Stimulated activated CD4-positive, alpha-beta T cell treated with anti-CD3 and anti-CD28 coated beads, TNF-alpha, amount 100 ng/mL, for 48 hours (primary cell): ENCODE data around the gene ADIPOQ.
"Not testable (repeated sequence)": the region's sequence is repeated elsewhere in the genome, so short reads cannot be mapped to it uniquely, and the experiment has no call there.

Experiments
- DNase-seq, 3 donors: peaks; one replicate each; pipeline ENCODE4 v3.0.0-alpha.2; 2020; ENCODE audit warnings: low read depth in 3 of 3

The ADIPOQ gene

DNA sequence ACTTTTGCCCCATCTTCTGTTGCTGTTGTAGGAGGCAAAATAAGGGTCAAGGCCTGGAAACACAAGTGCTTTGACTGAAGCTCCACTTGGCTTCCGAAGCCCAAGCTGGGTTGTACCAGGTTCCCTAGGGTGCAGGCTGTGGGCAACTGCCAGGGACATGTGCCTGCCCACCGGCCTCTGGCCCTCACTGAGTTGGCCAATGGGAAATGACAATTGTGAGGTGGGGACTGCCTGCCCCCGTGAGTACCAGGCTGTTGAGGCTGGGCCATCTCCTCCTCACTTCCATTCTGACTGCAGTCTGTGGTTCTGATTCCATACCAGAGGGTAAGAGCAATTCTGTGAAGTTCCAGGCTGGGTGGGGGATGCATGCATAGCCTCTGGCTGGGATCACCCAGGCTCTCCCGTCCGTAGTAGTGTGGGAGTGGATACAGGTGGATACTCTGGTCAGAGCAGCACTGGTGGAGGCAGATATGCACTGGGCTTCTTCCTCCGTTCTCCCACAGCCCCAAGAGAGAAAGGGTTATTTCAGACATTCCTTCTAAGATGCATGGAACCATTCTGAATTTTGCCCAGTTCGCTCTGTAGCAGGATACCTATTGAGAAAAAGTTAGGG is at the start of gene ADIPOQ:
Gene ADIPOQ, plus strand, starts transcription at position 285 of the 613 bp plus-strand sequence. CDS start 10,349 bp downstream, outside the sequence.
- no peak for DNase-seq

- DNase-seq = no peak
These were observed 44.2 kb upstream of the ADIPOQ start for GRCh38 chr3:186798239-186798874.

- no peak for DNase-seq
These were observed 42.2 kb upstream of the ADIPOQ start for GRCh38 chr3:186800285-186800684.

GRCh38 chr3:186802701-186803100 is 39.8 kb upstream of the ADIPOQ start:
- DNase-seq = no peak

DNA sequence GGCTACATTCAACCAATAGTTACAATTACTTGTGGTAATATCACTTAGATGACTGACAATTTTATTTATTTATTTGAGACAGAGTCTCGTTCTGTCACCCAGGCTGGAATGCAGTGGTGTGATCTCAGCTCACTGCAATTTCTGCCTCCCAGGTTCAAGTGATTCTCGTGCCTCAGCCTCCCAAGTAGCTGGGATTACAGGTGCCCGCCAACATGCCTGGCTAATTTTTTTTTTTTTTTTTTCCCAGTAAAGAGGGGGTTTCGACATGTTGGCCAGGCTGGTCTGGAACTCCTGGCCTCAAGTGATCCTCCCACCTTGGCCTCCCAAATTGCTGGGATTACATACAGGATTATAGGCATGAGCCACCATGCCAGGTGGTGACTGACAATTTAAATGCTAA is 39.1 kb upstream of the ADIPOQ start:
- DNase-seq = not testable (repeated sequence)

DNA sequence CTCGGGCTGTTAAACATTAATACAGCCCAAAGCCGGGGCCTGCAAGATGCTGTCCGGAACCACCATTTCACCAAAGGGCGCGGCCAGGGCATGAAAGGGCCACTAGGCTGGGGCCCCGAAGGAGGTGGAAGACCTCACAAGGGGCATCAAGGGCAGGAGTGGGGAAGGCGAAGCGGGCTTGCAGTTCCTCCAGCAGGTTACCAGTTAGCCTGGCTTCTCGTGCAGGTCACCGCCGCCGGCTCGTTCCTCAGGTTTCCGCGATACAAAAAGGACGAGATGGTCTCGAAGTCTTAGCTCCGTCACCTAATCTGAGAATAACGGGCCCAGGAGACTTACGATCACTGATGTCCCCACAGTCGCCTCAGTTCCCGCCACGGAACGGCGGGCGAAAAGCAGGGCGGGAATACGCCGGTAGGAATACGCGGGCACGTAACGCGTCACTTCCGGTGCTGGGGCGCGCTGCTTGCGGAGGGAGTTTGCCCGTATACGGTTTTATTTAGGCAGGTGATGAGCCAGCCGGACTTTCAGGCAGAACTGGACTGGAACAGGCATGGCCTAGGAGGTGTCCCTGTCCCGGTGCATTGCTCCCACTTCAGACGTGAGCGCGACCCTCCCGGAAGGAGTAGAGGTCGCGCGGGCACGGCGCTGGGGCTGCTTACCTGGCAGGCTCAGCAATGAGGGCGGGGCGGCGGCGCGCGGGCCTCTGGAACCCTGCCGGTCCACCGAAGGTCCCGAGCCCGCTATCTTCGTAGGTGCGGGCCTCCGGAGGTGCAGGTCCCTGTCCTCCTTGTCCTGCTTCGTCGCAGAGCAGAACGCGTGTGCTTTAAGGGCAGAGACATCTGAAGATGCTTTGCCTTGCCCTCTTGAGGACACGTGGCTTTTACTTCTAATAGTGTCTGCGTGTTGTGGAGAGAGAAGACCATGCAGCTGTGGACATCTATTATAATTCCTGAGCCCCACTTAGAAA is 36.1 kb upstream of the ADIPOQ start, which contains the start of gene RFC4:
Gene RFC4, minus strand, starts transcription at position 394 of the 967 bp plus-strand sequence. CDS start 1,769 bp downstream, outside the sequence.
- DNase-seq = peak; percentile 70 to 83 (median 82)

- no peak for DNase-seq
These were observed 35.3 kb upstream of the ADIPOQ start for GRCh38 chr3:186807231-186807630.

- DNase-seq = no peak
These were observed 32.0 kb upstream of the ADIPOQ start for GRCh38 chr3:186810336-186810996.

DNA sequence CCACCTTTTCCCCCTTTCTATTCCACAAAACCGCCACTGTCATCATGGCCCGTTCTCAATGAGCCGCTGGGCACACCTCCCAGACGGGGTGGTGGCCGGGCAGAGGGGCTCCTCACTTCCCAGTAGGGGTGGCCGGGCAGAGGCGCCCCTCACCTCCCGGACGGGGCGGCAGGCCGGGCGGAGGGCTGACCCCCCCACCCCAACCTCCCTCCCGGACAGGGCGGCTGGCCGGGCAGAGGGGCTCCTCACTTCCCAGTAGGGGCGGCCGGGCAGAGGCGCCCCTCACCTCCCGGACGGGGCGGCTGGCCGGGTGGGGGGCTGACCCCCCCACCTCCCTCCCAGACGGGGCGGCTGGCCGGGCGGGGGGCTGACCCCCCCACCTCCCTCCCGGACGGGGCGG is 31.2 kb upstream of the ADIPOQ start:
- DNase-seq = not testable (repeated sequence)

GRCh38 chr3:186814100-186814499 is 28.4 kb upstream of the ADIPOQ start:
- no peak for DNase-seq

GRCh38 chr3:186815435-186815834 is 27.1 kb upstream of the ADIPOQ start:
- no peak for DNase-seq

DNA sequence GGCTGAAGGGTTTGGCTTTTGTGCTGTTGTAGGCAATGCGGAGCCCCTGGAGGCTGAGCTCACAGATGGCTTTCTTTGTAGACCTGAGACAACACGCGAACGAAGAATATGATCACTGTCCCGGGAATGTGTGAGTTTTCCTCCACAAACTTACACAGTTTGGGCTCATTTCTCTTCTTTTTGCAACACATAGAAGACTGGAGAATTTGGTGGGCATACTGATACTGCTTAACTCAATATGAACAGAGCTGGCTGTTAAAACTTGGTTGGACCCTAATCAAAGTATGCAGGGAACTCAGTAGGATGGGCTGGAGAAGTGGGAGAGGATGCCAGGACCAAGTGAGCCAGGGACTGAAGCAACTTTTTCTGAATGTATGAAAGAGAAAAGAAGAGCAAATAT is 24.0 kb upstream of the ADIPOQ start:
- no peak for DNase-seq

DNA sequence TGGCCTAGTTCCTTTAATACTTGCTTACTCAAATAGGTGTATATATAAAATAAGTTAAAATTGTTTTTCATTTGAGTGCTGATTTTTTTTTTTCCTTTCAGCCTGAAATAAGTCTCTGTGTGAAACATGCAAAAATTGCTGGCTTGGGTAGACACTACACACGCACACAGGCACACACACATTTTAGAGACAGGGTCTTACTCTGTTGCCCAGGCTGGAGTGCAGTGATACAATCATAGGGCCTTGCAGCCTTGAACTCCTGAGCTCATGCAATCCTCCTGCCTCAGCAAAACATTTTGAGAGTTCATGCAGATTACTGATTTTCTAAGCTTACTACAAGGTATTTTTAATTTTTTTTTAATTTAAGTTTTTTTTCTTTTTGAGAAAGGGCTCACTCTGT is 23.6 kb upstream of the ADIPOQ start:
- DNase-seq = no peak

- peak in 1 of 3 donors; percentile 20 for DNase-seq
These were observed 20.8 kb upstream of the ADIPOQ start for GRCh38 chr3:186821429-186822387.

DNA sequence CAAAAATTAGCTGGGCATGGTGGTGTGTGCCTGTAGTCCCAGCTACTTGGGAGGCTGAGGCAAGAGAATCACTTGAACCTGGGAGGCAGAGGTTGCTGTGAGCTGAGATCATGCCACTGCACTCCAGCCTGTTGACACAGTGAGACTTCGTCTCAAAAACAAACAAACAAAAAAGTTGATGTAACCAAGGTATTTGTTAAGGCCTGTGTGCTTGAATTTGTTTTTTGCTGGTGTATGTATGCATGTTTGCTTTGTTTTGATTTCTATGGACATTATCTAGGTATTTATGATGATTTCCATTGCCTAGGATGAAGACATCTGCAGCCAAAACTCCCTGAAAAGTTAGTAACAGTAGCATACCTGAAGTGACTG is 20.1 kb upstream of the ADIPOQ start:
- DNase-seq = not testable (repeated sequence)

DNA sequence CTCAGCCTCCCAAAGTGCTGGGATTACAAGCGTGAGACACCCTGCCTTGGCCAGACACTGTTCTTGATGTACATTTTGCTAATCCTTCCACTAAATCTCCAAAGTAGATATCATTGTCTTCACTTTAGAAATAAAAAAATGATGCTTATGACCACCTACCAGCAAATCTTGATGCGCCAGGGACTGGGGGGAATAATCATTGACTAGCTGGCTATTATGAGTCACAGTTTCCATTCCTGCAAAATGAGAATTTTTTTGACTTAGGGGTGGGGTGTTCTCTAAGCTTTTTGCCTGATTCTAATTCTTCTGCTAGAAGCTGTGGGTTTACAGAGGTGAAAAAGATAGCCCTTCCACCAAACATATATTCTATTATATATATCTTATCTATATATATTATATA is 19.1 kb upstream of the ADIPOQ start:
- no peak for DNase-seq

DNA sequence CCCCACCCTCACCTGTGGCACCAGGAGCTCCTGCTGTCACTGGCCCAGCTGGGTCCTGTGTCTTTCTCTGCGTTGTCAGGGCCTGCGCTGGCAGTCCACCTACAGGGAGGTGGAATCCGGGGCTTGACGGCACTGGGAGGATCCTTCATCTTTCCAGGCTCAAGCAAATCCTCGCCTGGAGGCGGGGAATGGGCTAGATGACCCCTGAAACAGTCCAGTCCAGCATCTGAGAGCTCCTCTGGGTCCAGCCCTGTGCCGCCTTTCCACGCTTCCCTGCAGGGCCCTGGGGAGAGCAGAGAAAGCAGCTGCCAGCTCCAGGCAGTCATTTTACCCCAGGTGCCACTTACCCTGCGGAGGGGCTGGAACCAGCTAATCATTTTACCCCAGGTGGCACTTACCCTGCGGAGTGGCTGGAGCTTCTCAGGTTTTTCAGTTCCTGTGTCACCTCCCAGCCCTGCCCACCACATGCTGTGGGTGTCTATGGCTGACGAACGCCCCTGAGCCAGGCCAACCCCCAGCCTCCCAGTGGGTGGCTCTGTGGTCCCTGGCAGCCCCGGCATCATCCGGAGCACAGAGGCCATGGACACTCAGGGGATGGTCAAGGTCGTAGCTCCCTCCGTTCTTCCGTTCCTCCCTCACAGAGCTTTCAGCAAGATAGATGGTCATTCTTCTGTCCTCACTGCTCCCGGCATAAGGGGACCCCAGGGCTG is 17.9 kb upstream of the ADIPOQ start:
- DNase-seq = no peak

DNA sequence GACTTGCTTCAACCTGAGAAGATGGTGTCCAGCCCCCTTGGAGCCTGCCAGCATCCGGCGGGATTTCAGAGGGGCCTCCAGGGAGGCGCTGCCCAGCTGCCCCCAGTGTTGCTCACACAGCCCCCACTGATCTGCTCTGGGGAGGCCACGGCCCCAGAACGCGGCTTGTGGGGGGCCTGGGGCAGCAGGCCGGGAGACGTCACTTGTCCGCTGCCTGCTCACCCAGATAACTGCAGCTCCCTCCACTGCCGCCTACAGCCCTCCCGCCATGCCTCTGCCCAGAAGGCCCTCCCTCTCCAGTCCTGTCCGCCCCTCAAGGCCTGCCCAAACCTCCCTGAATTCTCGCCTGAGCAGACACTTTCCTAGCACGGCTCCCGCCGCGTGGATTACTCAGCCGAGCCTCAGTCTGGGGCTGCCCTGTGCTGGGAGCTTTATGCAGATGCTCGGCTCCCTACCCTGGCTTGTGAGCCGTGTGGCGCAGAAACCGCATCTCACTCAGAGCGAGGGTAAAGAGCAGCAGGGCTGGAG is 17.2 kb upstream of the ADIPOQ start:
- DNase-seq = peak in 2 of 3 donors; percentile 24 to 57

DNA sequence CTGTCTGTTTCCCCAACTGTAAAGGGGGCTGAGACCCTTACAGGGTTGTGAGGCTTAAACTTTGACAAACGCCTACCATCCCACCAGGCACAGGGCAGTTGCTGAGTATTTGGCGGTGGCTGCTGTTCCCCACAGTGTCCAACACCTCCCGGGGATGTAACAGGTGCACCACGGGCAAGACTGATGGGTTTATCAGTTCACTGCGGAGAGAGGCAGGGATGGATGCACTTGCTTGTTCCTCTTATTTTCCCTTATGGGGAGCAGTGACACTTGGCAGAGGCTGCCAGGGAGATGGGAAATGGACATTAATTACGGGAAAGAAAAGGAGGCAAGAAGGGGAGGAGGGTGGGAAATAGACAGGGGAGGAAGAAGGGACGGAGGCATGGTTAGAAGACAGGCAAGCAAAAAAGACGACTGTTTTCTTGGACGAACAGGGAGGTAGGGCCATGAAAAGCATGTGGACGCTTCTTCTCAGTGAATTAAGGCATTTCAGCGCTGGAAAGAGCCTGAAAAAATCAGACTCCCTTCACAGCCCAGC is 16.6 kb upstream of the ADIPOQ start:
- DNase-seq = no peak
